Epidermal melanocyte (primary cell): ENCODE measurements around the gene DDX31.

Experiments
- DNase-seq: peaks from one replicate; pipeline ENCODE4 v3.0.0; 2011; ENCODE audit warnings: low spot score; ENCODE audit not compliant: insufficient read length

DDX31 gene

GRCh38 chr9:132597073-132597775, 72.6 kb downstream of the DDX31 start:
- DNase-seq: no peak

- no peak for DNase-seq
Measured at GRCh38 chr9:132596200-132596599, 73.6 kb downstream of the DDX31 start.

- no peak for DNase-seq
Measured at GRCh38 chr9:132595319-132595718, 74.5 kb downstream of the DDX31 start.

GRCh38 chr9:132594412-132594811, 75.4 kb downstream of the DDX31 start:
- no peak for DNase-seq

GRCh38 chr9:132592451-132592850, 77.3 kb downstream of the DDX31 start:
- no peak for DNase-seq

GRCh38 chr9:132591751-132592314, 78.0 kb downstream of the DDX31 start:
- DNase-seq: no peak

- no peak for DNase-seq
Measured at GRCh38 chr9:132591244-132591643, 78.5 kb downstream of the DDX31 start.

GRCh38 chr9:132590318-132591182, 79.2 kb downstream of the DDX31 start:
- DNase-seq: no peak

GRCh38 chr9:132590037-132590317, 79.8 kb downstream of the DDX31 start:
- no peak for DNase-seq

GRCh38 chr9:132589148-132590036, 80.4 kb downstream of the DDX31 start:
- DNase-seq: no peak

- no peak for DNase-seq
Measured at GRCh38 chr9:132588501-132589147, 81.2 kb downstream of the DDX31 start.

- DNase-seq: no peak
Measured at GRCh38 chr9:132588098-132588497, 81.7 kb downstream of the DDX31 start.

GRCh38 chr9:132587592-132587955, 82.2 kb downstream of the DDX31 start:
- no peak for DNase-seq

GRCh38 chr9:132586830-132587591, 82.8 kb downstream of the DDX31 start:
- no peak for DNase-seq

GRCh38 chr9:132585954-132586829, 83.6 kb downstream of the DDX31 start:
- DNase-seq: no peak

GRCh38 chr9:132584601-132585560, 84.9 kb downstream of the DDX31 start:
- DNase-seq: no peak

GRCh38 chr9:132583584-132584304, 86.0 kb downstream of the DDX31 start:
- DNase-seq: no peak
